Gastroesophageal sphincter (tissue), 3 donors: ENCODE results near the gene PRR12.

Experiments
- POLR2AphosphoS5 ChIP-seq: sonication (generic); formaldehyde crosslinking; IDR thresholded peaks from one replicate; pipeline ENCODE4 v1.6.1; 2017; ENCODE audit warnings: antibody characterized with exemption
- TF ChIP-seq, protein P1 (sequence below), 4 experiments: fragments of 200-600 bp in 2 of 4; fragments of 450-650 bp in 2 of 4; sonication (generic) in 1 of 4; IDR thresholded peaks; one replicate each; pipeline ENCODE4 v1.5.1; 2017 to 2019; ENCODE audit warnings: antibody characterized with exemption in 4 of 4, mild to moderate bottlenecking in 2 of 4, moderate library complexity in 2 of 4

DNA sequence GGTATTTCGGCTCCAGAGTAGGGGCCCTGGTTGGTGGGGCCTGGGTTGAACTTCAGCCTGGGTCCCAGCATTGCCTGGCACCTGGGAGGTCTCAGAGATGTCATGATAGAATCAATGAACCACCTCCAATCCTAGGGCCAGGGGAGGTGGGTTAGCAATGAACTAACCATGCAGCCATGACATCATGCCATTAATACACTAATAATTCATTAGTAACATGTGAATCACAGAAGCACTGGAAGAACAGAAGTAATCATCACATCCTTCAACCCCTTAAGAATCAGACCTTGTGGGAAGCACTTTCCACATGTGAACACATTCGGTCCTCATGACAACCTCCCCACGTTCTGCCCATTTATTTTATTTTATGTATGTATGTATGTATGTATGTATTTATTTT, 17.6 kb upstream of the PRR12 start:
- TF ChIP-seq, protein P1, sequence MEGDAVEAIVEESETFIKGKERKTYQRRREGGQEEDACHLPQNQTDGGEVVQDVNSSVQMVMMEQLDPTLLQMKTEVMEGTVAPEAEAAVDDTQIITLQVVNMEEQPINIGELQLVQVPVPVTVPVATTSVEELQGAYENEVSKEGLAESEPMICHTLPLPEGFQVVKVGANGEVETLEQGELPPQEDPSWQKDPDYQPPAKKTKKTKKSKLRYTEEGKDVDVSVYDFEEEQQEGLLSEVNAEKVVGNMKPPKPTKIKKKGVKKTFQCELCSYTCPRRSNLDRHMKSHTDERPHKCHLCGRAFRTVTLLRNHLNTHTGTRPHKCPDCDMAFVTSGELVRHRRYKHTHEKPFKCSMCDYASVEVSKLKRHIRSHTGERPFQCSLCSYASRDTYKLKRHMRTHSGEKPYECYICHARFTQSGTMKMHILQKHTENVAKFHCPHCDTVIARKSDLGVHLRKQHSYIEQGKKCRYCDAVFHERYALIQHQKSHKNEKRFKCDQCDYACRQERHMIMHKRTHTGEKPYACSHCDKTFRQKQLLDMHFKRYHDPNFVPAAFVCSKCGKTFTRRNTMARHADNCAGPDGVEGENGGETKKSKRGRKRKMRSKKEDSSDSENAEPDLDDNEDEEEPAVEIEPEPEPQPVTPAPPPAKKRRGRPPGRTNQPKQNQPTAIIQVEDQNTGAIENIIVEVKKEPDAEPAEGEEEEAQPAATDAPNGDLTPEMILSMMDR (IDR thresholded peaks at IDR 0.05): no peak
- no peak for TF ChIP-seq POLR2AphosphoS5
